Keratinocyte (primary cell): ENCODE measurements around the gene FBXO8.

Source experiments
- EZH2 ChIP-seq: IDR thresholded peaks from one replicate; pipeline ENCODE4 v1.6.1; 2012; ENCODE audit warnings: inconsistent platforms, mild to moderate bottlenecking, low read length, moderate library complexity
- TF ChIP-seq, protein P1 (sequence below), 3 experiments: IDR thresholded peaks in 1 of 3; conservative IDR thresholded peaks in 1 of 3; optimal IDR thresholded peaks in 1 of 3; 2 replicates in 2 of 3; 3 replicates in 1 of 3; pipeline versions ENCODE3 to v1.5.1; 2011; ENCODE audit warnings: low read length in 3 of 3, mild to moderate bottlenecking in 3 of 3, moderate library complexity in 2 of 3, control low read depth in 1 of 3, inconsistent platforms in 1 of 3; ENCODE audit not compliant: insufficient read depth in 2 of 3; ENCODE audit errors: extremely low read depth in 1 of 3

- TF ChIP-seq, protein P1, sequence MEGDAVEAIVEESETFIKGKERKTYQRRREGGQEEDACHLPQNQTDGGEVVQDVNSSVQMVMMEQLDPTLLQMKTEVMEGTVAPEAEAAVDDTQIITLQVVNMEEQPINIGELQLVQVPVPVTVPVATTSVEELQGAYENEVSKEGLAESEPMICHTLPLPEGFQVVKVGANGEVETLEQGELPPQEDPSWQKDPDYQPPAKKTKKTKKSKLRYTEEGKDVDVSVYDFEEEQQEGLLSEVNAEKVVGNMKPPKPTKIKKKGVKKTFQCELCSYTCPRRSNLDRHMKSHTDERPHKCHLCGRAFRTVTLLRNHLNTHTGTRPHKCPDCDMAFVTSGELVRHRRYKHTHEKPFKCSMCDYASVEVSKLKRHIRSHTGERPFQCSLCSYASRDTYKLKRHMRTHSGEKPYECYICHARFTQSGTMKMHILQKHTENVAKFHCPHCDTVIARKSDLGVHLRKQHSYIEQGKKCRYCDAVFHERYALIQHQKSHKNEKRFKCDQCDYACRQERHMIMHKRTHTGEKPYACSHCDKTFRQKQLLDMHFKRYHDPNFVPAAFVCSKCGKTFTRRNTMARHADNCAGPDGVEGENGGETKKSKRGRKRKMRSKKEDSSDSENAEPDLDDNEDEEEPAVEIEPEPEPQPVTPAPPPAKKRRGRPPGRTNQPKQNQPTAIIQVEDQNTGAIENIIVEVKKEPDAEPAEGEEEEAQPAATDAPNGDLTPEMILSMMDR (optimal IDR thresholded peaks at IDR 0.05 in 1 of 3, IDR thresholded peaks at IDR 0.05 in 1 of 3, conservative IDR thresholded peaks at IDR 0.05 in 1 of 3; ENCODE audit: extremely low read depth in 1 of 3, insufficient read depth in 2 of 3, low read length in 3 of 3) = no peak
- no peak for TF ChIP-seq EZH2
Measured at GRCh38 chr4:174192943-174193342, 90.5 kb downstream of the FBXO8 start.
